VCaP (cell line): Measurements from ENCODE around the gene NFATC1.

Experiments
- H3K27ac ChIP-seq: fragments of 450-650 bp; 2 replicates; pipeline ENCODE4 v1.5.1; 2017
- TF ChIP-seq, protein P1 (sequence below): fragments of 450-650 bp; conservative IDR thresholded peaks from 2 replicates; pipeline ENCODE4 v1.5.1; 2017; ENCODE audit warnings: mild to moderate bottlenecking, moderate library complexity

Gene NFATC1

DNA sequence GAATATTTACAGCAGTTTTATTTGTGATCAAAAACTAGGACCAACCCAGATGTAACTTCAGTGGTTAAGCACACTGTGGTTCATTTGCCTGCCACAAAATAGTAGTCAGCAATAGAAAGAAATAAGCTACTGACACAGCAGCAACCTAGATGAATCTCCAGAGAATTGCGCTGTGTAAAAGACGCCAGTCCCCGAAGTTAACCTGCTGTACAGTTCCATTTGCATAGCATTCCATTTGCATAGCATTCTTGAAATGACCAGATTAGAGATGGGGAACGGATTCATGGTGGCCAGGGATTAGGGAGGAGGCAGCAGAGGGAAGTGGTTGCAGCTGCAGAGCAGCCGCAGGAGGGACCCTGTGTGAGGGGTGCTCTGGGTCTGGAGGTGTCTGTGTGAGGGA is 39.3 kb upstream of the NFATC1 start:
- TF ChIP-seq, protein P1, sequence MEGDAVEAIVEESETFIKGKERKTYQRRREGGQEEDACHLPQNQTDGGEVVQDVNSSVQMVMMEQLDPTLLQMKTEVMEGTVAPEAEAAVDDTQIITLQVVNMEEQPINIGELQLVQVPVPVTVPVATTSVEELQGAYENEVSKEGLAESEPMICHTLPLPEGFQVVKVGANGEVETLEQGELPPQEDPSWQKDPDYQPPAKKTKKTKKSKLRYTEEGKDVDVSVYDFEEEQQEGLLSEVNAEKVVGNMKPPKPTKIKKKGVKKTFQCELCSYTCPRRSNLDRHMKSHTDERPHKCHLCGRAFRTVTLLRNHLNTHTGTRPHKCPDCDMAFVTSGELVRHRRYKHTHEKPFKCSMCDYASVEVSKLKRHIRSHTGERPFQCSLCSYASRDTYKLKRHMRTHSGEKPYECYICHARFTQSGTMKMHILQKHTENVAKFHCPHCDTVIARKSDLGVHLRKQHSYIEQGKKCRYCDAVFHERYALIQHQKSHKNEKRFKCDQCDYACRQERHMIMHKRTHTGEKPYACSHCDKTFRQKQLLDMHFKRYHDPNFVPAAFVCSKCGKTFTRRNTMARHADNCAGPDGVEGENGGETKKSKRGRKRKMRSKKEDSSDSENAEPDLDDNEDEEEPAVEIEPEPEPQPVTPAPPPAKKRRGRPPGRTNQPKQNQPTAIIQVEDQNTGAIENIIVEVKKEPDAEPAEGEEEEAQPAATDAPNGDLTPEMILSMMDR: no peak
- H3K27ac ChIP-seq: no peak overlapping the region

DNA sequence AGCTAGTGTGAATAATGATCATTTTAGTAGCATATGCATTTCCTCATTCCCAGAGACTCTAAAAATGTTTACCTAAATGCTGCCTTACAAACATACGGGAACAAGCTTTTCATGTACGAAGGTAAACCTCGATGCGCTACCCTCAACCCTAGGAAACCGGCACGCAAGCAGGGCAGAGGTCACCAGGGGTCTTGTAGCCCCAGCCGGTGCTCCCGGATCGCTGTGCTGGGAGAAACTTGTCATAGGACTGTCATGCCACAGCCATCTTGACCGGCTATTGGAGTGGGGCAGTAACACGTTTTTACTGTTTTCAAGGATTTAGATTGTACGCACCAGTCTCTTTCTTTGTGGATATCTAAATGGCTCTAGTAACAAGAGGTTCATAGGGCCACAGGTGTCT is 34.8 kb upstream of the NFATC1 start:
- no peak overlapping the region for H3K27ac ChIP-seq
- TF ChIP-seq, protein P1: no peak

DNA sequence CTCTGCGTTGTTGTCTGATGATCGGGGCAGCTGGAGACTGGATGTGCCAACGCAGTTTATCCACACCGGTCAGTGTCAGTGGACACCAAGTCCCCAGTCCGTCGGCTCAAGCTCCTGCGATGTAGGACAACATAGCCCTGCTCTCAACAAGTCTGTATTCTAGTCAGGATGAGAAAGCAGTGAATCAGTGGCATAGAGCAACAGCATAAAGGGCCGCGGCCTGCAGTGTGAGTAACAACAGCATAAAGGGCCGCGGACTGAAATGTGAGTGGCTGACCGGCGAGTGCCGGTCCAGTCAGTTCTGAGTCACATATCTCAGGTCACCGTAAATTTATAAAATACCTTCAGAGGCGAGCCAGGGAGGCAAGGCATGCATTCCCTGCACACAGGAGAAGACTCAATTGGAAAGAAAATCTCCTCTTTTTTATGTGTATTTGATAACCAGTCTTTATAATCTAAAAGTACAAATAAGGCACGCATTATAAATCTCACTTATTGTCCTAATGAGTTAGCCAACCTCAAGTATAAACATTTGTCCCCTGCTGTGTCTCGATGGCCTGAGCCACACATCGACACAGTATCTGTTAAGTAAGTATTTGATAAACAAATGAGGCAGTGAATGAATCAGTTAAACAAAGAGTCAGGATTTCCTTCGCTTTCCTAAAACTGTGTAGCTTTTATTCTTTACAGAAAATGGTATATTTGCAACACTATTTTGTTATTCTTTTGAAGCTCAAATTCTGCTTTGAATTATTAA is 33.8 kb upstream of the NFATC1 start:
- H3K27ac ChIP-seq: no peak overlapping the region
- TF ChIP-seq, protein P1: no peak

DNA sequence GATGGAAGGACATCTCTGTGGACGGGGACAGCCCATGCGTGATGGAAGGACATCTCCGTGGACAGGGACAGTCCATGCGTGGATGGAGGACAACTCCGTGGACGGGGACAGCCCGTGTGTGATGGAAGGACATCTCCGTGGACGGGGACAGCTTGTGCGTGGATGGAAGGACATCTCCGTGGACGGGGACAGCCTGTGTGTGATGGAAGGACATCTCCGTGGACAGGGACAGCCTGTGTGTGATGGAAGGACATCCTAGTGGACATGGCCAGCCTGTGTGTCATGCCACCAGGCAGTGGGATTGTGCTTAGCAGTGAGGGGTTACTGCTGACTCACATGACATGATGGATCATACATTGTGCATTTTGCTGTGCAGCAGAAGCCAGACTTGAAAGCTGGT is 30.0 kb upstream of the NFATC1 start:
- no peak overlapping the region for H3K27ac ChIP-seq

DNA sequence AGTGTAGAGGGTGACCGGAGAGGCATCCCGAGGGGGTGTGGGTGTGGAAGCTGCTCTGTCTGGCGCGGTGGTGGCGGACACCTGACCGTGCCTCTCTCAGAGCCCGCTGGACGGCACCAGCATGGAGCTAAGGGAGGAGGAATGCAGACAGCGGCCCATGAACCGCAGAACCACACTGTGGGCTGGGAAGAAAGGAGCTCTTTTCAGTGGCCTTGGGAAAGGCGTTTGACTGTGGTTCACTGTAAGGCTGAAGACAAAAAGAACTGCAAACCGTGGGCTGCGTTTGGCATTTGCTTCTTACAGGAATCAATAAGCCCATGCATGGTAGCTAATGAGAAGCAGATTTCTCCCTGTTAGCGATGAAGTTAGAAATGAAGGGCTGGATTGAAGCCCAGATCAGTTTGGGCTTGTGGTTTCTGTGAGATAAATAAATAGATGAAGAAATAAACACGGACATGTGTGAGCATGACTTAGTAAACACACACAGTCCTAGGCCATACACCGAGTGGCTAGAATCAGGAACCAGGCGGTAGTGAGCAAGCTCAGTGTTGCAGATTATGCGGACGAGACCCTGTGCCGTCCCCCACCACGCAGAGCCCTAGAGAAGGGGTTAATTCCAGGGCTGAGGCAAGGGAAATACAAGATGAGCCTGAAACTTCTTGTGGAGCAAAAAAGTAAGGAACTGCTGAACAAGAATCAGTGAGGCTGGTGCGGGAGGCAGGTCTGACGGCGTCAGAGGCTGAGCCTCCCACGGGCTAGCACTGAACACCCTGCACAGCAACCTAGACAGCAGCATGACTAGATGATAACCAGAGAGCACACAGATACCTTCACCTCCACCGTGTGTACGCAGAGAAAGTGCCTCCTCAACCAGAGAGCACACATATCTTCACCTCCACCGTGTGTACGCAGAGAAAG is 29.3 kb upstream of the NFATC1 start:
- TF ChIP-seq, protein P1: no peak
- H3K27ac ChIP-seq: no peak overlapping the region

More for the DNA sequence above, 30.0 kb upstream of the NFATC1 start:
- TF ChIP-seq, protein P1: no peak

DNA sequence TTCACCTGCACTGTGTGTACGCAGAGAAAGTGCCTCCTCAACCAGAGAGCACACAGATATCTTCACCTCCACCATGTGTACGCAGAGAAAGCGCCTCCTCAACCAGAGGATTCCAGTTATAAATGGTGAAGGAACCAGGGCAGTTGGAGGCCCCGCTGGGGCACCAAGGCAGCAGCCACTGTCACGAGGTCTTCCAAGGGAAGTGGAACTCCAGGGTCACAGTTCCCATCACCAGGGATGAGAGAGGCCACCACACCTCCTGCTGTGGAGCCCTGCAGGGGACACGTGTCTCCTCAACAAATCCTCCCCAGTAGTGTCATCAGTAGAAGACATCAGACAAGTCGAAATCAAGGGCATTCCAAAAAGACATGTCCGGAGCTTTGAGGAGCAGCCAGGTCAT is 28.2 kb upstream of the NFATC1 start:
- TF ChIP-seq, protein P1: no peak
- H3K27ac ChIP-seq: no peak overlapping the region

DNA sequence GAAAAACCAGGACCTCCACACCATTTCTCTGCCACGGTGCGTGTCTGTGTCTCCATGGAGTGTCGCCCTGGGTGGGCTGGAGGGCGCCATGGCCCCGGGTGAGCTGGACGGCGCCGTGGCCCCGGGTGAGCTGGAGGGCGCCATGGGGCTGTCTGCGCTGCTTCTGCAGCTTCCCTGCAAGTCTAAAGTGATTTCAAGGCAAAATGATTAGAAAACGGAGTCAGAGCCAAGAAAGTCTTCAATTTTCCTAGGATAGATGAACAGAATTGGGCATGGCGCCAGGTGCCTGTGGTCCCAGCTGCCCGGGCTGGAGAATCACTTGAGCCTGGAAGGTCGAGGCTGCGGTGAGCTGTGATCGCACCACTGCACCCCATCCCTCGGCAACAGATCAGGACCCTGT is 27.7 kb upstream of the NFATC1 start:
- no peak overlapping the region for H3K27ac ChIP-seq
- TF ChIP-seq, protein P1: no peak
